Astrocyte of the spinal cord (primary cell): Measurements from ENCODE around the gene UNC79.

Source experiments
- DNase-seq: peaks from one replicate; pipeline ENCODE4 v3.0.0; 2011; ENCODE audit warnings: low read depth, low spot score
- H3K4me3 ChIP-seq: 2 replicates; pipeline ENCODE4 v1.5.1; 2011; ENCODE audit warnings: low read depth, mild to moderate bottlenecking, low read length, moderate library complexity
- CTCF ChIP-seq: IDR thresholded peaks from 2 replicates; pipeline ENCODE4 v1.5.1; 2012; ENCODE audit warnings: low read depth, mild to moderate bottlenecking, low read length, inconsistent platforms
- in situ Hi-C: cut with HindIII; loops from 2 replicates; pipeline ENCODE4 v1.10.0; 2017; ENCODE audit warnings: low sequenced_read_pairs

UNC79 gene

DNA sequence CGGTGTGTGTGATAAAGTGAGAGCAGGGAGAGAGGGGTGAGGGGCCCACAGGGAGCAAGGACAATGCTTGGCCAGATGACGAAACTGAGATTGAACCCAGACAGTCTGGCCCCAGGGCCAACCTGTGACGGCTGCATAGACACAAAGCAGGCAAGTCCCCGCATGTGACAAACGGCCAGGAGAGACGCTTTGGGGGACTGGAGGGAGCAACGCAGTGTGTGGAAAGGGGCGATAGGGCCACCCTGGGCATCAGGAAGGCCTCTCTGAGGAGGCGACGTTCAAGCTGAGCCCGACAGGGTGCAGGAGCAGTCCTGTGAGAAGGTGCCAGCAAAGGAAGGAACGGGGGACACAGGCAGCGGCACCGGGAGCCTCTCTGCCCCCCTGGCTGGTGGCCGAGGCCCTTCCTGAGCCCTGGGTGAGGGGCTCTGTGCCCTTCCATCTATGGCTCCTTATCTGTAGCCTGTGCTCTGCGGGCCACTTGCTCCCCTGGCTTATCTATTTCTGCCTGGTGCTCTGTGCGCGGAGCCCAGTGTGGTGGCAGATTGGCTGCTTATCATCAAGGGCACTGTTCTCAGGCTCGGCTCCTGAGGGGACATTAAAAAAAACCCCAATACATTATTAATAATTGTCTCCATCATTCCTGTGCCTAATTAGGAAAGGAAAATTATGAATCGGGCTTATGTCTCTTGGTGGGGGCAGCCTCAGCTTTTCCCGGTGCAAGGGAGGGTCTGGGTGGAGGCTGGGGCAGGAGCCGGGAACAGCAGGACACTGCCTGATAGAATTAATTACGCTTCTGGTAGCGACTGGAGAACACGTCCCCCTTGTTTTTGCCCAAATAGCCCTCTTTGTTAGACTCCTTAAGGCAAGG lies 317.7 kb downstream of the UNC79 start:
- no peak for TF ChIP-seq CTCF

GRCh38 chr14:93749076-93749420 lies 318.3 kb downstream of the UNC79 start:
- in situ Hi-C loops, result no loop called here
- no peak overlapping the region for H3K4me3 ChIP-seq
- no peak for DNase-seq
- no peak for TF ChIP-seq CTCF

More for the DNA sequence above, 317.7 kb downstream of the UNC79 start:
- in situ Hi-C loops, result no loop called here
- H3K4me3 ChIP-seq, result no peak overlapping the region
- DNase-seq, result no peak

- in situ Hi-C loops, result no loop called here
These were observed 321.4 kb downstream of the UNC79 start for GRCh38 chr14:93751946-93752655.

GRCh38 chr14:93752980-93753561 lies 322.3 kb downstream of the UNC79 start:
- no peak overlapping the region for H3K4me3 ChIP-seq
- DNase-seq, result no peak
- TF ChIP-seq CTCF, result no peak
- in situ Hi-C loops, result no loop called here

More at GRCh38 chr14:93751946-93752655, 321.4 kb downstream of the UNC79 start:
- no peak overlapping the region for H3K4me3 ChIP-seq
- DNase-seq, result no peak
- TF ChIP-seq CTCF, result no peak

DNA sequence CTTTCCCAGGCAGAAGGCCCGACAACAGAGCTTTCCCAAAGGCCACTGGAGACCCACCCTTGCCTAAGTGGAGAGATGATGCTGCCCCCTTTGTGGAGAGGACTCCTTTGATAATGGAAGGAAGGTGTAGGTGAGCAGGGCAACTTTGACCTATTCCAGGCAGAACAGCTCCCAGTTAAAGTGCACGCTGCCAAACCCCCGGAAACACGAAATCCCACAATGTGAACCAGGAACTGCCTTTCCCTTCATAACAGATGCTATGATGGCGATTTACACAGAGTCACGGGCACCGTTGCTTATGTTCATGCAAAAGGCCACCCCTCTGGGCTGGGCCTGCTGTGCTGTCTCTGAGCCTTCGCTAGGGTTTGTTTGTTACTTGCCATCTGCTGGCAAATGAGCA lies 322.9 kb downstream of the UNC79 start:
- TF ChIP-seq CTCF, result no peak
- no peak overlapping the region for H3K4me3 ChIP-seq
- in situ Hi-C loops, result no loop called here
- DNase-seq, result no peak

GRCh38 chr14:93757206-93757605 lies 326.5 kb downstream of the UNC79 start:
- no peak for DNase-seq
- no peak overlapping the region for H3K4me3 ChIP-seq
- no peak for TF ChIP-seq CTCF
- in situ Hi-C loops, result no loop called here
